DMS79 (cell line): ENCODE measurements around the gene KCTD6.
"Not testable (repeated sequence)": the region's sequence is repeated elsewhere in the genome, so short reads cannot be mapped to it uniquely, and the experiment has no call there.

Source experiments
- DNase-seq: peaks from one replicate; lab custom pipeline; 2025; lab: John Stamatoyannopoulos, UW

The KCTD6 gene

GRCh38 chr3:58524326-58524888 lies 32.5 kb downstream of the KCTD6 start:
- DNase-seq: no peak

- no peak for DNase-seq
Measured at GRCh38 chr3:58526515-58526957, 34.6 kb downstream of the KCTD6 start.

GRCh38 chr3:58527440-58527839 lies 35.5 kb downstream of the KCTD6 start:
- not testable (repeated sequence) for DNase-seq

GRCh38 chr3:58528629-58529028 lies 36.7 kb downstream of the KCTD6 start:
- DNase-seq: peak; percentile 38

GRCh38 chr3:58529516-58530353 lies 37.8 kb downstream of the KCTD6 start:
- no peak for DNase-seq

- DNase-seq: no peak
Measured at GRCh38 chr3:58530354-58530865, 38.5 kb downstream of the KCTD6 start.

GRCh38 chr3:58531555-58531954 lies 39.7 kb downstream of the KCTD6 start:
- no peak for DNase-seq

- DNase-seq: no peak
Measured at GRCh38 chr3:58531956-58532355, 40.1 kb downstream of the KCTD6 start.

GRCh38 chr3:58532794-58533220 lies 40.9 kb downstream of the KCTD6 start:
- no peak for DNase-seq

GRCh38 chr3:58534592-58535494 lies 42.9 kb downstream of the KCTD6 start:
- DNase-seq: no peak

GRCh38 chr3:58535531-58536500 lies 43.9 kb downstream of the KCTD6 start:
- no peak for DNase-seq

- DNase-seq: peak; percentile 72
Measured at GRCh38 chr3:58536501-58537411, 44.9 kb downstream of the KCTD6 start, which contains the start of gene ACOX2. Gene ACOX2, minus strand, starts transcription at chr3:58537190. Its CDS starts 2,084 bp downstream, at chr3:58535106.

- DNase-seq: no peak
Measured at GRCh38 chr3:58537412-58538301, 45.8 kb downstream of the KCTD6 start.

GRCh38 chr3:58539626-58540025 lies 47.7 kb downstream of the KCTD6 start:
- no peak for DNase-seq

- no peak for DNase-seq
Measured at GRCh38 chr3:58540176-58540858, 48.4 kb downstream of the KCTD6 start.

GRCh38 chr3:58544541-58544940 lies 52.6 kb downstream of the KCTD6 start:
- no peak for DNase-seq

- no peak for DNase-seq
Measured at GRCh38 chr3:58551636-58552180, 59.8 kb downstream of the KCTD6 start.
